ENCODE data around the gene SCYGR3.

The SCYGR3 gene

GRCh38 chr2:227614740-227615139 is at the start of gene SCYGR3:
SCYGR3 (minus strand) TSS chr2:227614840; CDS start chr2:227614840, 0 bp downstream.
- DNase-seq = no peak

- no peak for DNase-seq
Observed at GRCh38 chr2:227661827-227662226, 47.2 kb upstream of the SCYGR3 start.

- DNase-seq = no peak
Observed at GRCh38 chr2:227661025-227661649, 46.5 kb upstream of the SCYGR3 start.

- no peak for DNase-seq
Observed at GRCh38 chr2:227657199-227657845, 42.7 kb upstream of the SCYGR3 start.

GRCh38 chr2:227655454-227655853 is 40.8 kb upstream of the SCYGR3 start:
- peak; percentile 91 for DNase-seq

GRCh38 chr2:227654426-227654825 is 39.8 kb upstream of the SCYGR3 start:
- DNase-seq = no peak

GRCh38 chr2:227653419-227653818 is 38.8 kb upstream of the SCYGR3 start:
- DNase-seq = peak; percentile 17

- no peak for DNase-seq
Observed at GRCh38 chr2:227643990-227644551, 29.4 kb upstream of the SCYGR3 start.

- DNase-seq = no peak
Observed at GRCh38 chr2:227642656-227643055, 28.0 kb upstream of the SCYGR3 start.

- no peak for DNase-seq
Observed at GRCh38 chr2:227634201-227634600, 19.6 kb upstream of the SCYGR3 start.

GRCh38 chr2:227632827-227633226 is 18.2 kb upstream of the SCYGR3 start:
- DNase-seq = no peak

GRCh38 chr2:227630322-227630721 is 15.7 kb upstream of the SCYGR3 start:
- DNase-seq = no peak

GRCh38 chr2:227629435-227629834 is 14.8 kb upstream of the SCYGR3 start:
- no peak for DNase-seq

- no peak for DNase-seq
Observed at GRCh38 chr2:227627769-227628168, 13.1 kb upstream of the SCYGR3 start.

- DNase-seq = peak; percentile 15
Observed at GRCh38 chr2:227626580-227627151, 12.0 kb upstream of the SCYGR3 start.

GRCh38 chr2:227625420-227625819 is 10.8 kb upstream of the SCYGR3 start:
- no peak for DNase-seq

- DNase-seq = peak; percentile 66
Observed at GRCh38 chr2:227623226-227623625, 8.6 kb upstream of the SCYGR3 start.

- no peak for DNase-seq
Observed at GRCh38 chr2:227617316-227618230, 2.9 kb upstream of the SCYGR3 start, which contains the start of gene SCYGR4. SCYGR4 (plus strand) TSS chr2:227617498; CDS start chr2:227617498, 0 bp downstream.

- DNase-seq = no peak
Observed at GRCh38 chr2:227616631-227617030, 2.0 kb upstream of the SCYGR3 start.

GRCh38 chr2:227615906-227616305 is 1.3 kb upstream of the SCYGR3 start:
- no peak for DNase-seq

- no peak for DNase-seq
Observed at GRCh38 chr2:227615181-227615580, 541 bp upstream of the SCYGR3 start.

- DNase-seq = no peak
Observed at GRCh38 chr2:227614246-227614645, 394 bp downstream of the SCYGR3 start.

- DNase-seq = no peak
Observed at GRCh38 chr2:227613272-227613660, 1.4 kb downstream of the SCYGR3 start.

Data from HCEC 1CT (cell line).